OCI-M1 (cell line): Measurements from ENCODE around the gene MYOD1.

Experiments used
- DNase-seq: peaks from one replicate; lab custom pipeline; 2025; lab: John Stamatoyannopoulos, UW

MYOD1 gene

DNA sequence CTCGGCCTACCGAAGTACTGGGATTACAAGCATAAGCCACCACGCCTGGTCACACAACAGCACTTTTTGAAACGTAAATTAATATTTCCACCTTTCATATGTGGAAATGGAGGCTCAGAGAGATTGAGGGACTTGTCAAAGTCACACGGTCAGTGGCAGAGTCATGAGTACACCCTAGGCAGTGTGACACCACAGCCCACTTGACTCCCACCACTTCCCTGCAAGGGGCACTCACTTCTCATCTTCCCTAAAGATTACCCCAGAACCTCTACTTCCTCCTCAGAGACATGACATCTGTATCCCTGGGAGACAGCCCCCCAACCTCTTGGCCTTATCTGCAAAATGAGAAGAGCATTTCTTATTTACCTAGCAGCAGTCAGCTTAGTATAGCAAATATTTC lies 16.5 kb upstream of the MYOD1 start:
- DNase-seq = no peak

- peak; percentile 33 for DNase-seq
Observed at GRCh38 chr11:17703951-17704350, 15.4 kb upstream of the MYOD1 start.

DNA sequence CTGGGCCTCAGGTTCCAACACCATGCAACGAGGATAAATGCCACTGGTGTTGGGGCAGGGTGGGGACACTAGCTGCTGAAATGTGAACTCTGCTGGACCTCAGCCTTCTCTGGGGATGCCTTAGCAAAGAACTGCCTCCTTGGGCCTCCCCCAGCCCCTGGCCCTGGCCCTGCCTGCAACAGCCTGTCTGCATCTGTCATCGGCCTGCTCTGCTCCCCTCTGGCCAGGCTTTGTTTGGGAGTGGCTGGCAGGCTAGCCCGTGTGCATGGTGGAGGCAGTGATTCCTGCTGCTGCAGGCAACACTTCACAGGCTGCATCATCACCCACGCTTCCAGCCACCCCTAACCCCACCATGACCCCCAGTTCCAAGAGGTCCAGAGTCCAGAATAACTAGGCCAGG lies 11.5 kb upstream of the MYOD1 start:
- no peak for DNase-seq

- no peak for DNase-seq
Observed at GRCh38 chr11:17711836-17712235, 7.5 kb upstream of the MYOD1 start.

DNA sequence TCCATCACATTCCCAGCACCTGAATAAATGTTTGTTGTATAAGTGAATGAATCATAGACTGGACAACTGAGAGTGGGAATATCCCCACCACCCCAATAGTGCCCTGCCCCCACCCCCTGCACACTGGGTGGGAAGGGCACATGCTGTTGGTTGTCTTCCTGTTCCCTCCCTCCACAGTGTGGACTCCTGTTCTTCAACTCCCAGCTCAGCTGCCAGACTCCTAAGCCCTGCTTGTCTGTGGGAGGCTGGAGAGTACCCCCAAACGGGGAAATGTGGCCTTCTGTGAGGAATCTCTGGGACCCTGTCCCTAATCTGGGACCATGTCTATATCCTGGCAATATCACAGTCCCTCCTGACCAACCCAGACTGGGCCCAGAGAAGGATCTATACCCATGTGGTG lies 5.5 kb upstream of the MYOD1 start:
- DNase-seq = no peak

DNA sequence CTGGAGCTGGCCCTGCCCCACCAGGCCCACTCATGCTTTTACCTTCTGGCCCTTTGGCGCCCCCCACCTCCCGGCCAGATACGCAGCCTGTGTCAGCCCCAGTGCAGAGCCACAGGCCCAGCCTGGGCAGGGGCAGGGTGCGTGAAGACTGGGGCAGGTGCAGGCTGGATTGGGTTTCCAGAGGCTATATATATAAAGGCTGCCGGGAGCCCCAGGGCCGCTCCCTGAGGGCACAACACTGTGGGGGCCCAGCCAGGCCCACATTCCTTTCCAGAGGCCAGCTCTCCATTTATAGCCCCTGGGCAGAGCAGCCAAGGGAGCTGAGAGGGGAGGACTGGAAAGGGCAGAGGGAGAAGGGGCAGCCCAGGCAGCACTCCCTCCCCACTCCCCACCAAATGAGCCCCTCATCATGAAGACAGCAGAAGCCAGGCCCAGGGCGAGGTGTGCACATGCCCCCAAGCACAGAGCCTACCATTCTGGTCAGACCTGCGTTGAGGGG lies 5.0 kb upstream of the MYOD1 start:
- no peak for DNase-seq

DNA sequence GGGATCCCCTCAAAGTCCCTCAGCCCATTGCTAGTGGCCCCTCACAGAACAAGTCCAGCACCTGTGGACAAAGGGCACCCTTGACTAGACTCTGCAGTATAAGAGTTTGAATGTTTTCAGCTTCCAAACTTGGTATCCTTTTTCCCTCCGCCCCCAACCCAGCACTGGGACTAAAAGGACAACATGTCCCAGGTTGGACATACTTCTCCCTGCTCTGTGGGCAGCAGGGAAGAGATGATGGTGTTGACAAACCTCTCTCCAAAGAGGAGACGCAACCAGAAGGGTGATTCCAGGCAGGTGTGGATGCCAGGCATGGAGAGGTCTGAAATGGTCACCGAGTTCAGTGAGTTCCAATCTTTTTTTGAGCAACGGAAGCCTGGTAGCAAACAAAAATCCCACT lies 4.5 kb upstream of the MYOD1 start:
- DNase-seq = no peak

DNA sequence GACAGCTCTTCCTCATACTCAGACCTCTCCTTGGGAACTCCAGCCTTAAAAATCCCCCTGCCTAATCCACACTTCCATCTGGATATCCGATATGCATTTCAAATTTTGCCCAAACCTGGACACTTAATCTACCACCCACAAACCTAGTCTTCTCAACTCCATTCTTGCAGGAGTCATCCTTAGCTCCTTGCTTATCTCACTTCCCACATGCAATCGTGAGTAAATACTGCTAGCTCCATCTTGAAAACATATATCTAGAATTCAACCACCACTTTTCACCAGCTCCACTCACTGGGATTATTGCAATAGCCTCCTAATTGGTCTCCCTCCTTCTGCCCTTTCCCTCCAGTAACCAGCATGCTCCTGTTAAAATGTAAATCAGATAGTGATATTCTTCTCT lies 2.6 kb upstream of the MYOD1 start:
- DNase-seq = no peak

DNA sequence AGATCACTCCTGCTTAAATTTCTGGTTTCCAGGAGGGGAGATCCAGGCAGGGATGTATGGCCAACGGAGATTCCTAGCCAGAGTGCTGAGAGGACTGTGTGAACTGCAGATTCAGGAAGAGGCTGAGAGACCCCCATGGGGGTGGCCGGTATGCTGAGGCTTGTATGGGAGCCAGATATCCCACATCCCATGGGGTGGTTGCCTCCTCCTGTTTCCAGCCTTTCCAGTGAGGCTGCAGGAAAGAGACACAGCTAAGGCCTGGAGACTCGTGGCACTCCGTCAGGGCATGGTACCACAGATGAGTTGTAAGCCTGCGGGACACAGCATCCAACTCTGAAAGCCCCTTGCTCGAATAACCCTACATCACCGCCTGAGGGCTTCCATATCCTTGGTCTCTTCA lies 1.4 kb upstream of the MYOD1 start:
- no peak for DNase-seq

DNA sequence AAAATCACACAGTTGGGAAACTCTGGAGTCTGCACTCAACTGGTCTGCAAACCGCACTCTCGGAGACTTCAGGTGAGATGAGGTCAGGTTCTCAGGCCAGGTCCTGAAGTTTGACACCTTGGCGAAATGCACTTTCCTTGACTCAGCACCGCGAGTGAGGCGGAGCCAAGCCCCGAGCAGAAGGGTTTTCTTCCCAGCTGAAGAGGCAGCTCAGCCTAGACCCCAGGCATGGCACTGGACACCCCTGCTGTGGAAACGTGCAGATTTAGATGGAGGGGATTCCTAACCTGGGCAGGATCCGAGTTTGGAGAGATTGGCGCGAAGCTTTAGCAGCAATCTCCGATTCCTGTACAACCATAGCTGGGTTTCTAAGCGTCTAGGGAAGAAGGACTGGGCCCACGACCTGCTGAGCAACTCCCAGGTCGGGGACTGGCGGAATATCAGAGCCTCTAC lies 835 bp upstream of the MYOD1 start:
- DNase-seq = no peak

DNA sequence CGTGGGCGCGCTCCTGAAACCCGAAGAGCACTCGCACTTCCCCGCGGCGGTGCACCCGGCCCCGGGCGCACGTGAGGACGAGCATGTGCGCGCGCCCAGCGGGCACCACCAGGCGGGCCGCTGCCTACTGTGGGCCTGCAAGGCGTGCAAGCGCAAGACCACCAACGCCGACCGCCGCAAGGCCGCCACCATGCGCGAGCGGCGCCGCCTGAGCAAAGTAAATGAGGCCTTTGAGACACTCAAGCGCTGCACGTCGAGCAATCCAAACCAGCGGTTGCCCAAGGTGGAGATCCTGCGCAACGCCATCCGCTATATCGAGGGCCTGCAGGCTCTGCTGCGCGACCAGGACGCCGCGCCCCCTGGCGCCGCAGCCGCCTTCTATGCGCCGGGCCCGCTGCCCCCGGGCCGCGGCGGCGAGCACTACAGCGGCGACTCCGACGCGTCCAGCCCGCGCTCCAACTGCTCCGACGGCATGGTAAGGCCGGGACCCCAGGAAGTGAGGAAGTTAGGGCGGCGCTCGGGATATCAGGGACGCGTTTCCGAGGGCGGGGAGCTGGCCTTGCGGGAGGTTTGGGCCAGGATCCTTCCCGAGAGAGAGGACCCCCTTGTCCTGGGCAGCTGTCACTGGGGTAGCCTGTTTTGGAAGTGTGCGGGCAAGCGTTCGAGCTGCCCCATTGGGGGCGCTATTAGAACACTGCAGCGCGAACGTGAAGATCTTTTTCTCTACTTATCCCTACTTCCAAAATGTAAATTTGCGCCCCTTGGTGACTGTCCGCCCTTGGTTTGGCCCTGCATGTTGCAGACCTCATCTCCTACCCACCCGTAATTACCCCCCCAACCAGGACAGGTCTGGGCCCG lies 796 bp downstream of the MYOD1 start:
- no peak for DNase-seq

DNA sequence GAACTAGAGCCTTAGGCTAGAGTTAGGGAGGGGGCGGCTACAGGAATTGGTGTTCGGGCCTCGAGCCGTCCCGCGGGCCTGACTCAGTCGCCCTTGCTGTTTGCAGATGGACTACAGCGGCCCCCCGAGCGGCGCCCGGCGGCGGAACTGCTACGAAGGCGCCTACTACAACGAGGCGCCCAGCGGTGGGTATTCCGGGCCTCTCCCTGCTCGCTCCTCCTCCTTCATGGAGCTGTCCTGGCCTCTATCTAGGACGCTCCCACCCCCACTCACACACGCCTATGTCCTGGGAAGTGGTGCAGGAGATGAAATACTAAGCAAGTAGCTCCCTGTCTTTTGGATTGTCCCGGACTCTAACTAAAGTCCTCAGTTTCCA lies 1.4 kb downstream of the MYOD1 start:
- DNase-seq = no peak

GRCh38 chr11:17721242-17721999 lies 2.0 kb downstream of the MYOD1 start:
- DNase-seq = no peak

GRCh38 chr11:17722000-17722643 lies 2.8 kb downstream of the MYOD1 start:
- DNase-seq = no peak

DNA sequence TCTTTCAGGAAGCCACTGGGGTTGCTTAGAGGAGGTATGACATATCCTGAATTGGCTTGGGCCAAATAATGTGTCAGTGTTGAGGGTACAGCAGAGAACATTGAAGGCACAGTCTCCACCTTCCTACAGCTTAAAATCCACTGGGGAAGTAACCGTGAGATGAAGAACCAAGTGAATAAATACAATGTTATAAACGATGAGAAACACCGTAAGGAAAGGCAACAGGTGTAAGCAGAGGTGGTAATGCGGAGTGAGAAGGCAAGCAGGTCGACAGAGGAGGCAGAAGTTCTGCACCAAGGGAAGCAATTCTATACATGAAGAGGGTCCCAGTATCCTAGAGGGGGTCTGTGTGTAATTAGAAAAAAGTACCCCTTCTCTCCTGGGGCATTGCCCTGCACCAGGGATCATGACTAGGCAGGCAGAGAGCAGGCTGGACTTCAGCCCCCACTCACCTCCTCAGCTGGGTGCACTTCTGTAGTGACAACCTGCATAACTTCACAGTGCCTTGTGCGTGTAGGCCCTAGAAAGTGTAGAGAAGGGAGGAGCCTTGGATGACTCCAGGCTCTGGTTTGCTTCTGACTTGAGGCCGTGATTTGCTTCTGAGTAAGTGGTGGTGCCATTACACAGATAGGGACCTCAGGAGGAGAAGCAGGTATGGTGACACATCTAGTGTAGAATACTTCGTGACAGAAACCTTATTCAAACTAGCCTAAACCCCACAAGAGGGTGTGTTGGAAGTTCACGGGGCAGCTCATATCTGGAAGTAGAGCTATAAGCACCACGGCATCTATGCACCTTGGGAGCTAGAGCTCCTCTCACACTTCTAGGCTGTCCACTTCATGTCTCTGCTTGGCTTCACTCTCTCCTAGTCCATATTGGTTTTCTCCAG lies 4.9 kb downstream of the MYOD1 start:
- DNase-seq = no peak

DNA sequence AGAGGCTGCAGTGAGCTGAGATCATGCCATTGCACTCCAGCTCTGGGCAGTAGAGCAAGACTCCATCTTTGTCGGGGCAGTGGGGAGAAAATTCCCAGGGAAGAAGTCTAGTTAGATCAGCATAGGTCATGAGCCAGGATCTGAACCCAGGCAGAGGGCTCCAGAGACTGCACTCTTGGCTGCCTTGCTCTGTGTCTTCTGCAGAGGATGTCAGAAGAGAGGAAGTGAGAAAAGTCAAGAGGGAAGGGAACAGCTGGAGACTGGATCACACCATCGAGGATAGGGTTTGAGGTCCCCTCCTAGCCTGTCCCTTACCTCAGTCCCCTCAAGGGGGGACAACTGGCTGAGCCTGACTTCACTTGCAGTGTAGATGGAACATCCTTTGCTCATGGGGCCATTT lies 5.8 kb downstream of the MYOD1 start:
- DNase-seq = no peak

GRCh38 chr11:17730137-17730536 lies 10.8 kb downstream of the MYOD1 start:
- no peak for DNase-seq

- peak; percentile 87 for DNase-seq
Observed at GRCh38 chr11:17730608-17731462, 11.5 kb downstream of the MYOD1 start.

DNA sequence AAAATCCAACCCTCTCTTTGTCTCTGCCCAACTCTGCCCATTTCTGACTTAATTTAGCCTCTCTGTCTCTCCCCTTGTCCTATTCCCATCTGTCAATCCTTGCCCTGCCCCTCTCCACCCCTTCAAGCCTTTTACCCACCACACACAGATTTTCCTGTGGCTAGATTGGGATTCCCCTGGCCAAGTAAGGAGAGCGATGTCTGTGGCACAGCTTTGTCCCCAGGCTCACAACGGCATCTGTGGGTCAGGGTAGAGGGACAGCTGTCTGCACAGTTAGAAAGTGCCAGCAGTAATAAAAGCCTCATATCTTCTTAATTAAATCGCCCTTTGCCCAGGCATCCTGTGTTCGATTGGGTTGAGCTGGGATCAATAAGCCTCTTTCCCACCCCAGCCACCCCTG lies 13.9 kb downstream of the MYOD1 start:
- no peak for DNase-seq

DNA sequence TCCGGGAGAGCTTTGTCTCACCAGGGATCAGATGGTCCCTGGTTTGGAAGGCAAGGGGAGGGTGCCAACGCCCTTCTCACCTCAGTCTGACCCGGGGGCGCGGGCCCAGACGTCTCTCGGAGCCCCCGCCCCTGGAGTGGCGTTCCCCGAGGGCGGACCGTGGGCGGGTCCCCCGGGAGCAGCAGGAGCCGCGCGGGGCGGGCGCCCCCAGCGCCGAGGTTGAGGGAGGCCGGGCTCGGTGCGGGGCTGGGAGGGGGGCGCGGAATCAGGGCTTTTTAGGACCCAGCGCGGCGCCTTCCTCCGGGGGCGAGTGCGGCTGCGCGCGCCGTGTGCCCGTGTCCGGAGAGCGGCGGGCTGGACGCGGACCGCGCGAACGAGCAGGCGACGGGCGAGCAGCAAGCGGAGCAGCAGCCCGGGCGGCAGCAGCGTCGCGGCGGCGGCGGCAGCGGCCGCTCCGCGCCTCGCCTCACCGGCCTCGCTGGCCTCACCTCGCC lies 15.1 kb downstream of the MYOD1 start, which contains the start of gene KCNC1:
Gene KCNC1, plus strand, starts transcription at position 364 of the 494 bp plus-strand sequence. CDS start 1,222 bp downstream, outside the sequence.
- no peak for DNase-seq
